ENCODE data around the gene PPWD1.

- TF ChIP-seq POLR2A (IDR thresholded peaks at IDR 0.05) (no peak), CTCF (IDR thresholded peaks at IDR 0.05) (no peak), EP300 (IDR thresholded peaks at IDR 0.05) (no peak)
Measured at GRCh38 chr5:65566505-65566904, 3.4 kb downstream of the PPWD1 start.
